Stimulated activated CD8-positive, alpha-beta memory T cell treated with anti-CD3 and anti-CD28 coated beads, Interleukin-15, amount 100 ng/mL, for 1 hour (primary cell): Measurements from ENCODE around the gene ULK4.

Experiments used
- DNase-seq: peaks from one replicate; pipeline ENCODE4 v3.0.0-alpha.2; 2020; ENCODE audit warnings: low read depth

ULK4 gene

GRCh38 chr3:41259449-41260062 is 702.3 kb downstream of the ULK4 start:
- no peak for DNase-seq

DNA sequence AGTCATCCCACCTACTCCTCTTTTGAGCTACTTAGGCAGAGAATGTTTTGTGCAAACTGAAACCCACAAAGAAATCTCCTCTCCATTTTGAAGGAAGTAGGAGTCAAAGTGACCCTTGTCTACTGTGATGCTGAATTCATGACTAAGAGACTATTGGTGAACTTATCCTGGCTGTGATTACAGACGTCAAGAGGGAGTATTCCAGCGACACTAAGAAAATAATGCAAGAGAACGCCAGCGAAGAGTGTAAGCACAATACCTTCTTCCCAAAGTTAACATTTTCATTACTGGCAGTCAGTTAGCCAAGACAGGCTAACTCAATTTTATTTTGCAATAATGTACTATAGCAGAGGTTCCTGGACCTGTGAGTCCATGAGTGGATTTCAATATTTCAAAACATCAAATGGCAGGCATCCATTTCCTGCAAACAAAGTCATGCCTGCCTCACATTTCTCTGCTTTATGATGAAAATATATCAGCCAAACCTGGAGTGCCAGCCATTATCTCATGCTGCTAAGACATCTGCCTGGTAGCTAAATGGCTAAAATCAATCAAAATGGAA is 703.6 kb downstream of the ULK4 start:
- no peak for DNase-seq

DNA sequence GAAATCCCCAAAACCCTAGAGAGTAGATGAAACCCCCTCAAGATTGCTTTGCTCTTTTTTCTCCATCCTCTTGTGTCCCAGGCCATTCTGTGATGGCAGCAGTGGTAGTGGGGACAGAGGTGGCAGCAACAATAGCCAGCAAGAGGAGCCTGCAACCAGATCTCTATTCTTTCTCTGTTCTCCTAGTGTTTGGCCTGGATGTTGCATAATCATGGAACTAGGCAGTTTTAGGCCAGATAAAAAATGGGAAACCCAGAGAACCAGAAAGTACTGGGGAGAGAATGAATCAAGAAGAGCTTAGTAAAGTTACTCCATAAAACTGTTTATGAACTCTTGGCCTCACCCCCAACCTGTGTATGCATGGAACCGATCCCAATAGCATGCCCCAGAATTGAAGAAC is 710.3 kb downstream of the ULK4 start:
- DNase-seq: no peak

- no peak for DNase-seq
Measured at GRCh38 chr3:41250825-41251224, 711.1 kb downstream of the ULK4 start.

- DNase-seq: no peak
Measured at GRCh38 chr3:41249318-41249717, 712.6 kb downstream of the ULK4 start.

GRCh38 chr3:41248525-41248924 is 713.4 kb downstream of the ULK4 start:
- no peak for DNase-seq

GRCh38 chr3:41247055-41248004 is 714.6 kb downstream of the ULK4 start:
- no peak for DNase-seq

- no peak for DNase-seq
Measured at GRCh38 chr3:41244620-41245336, 717.1 kb downstream of the ULK4 start.

- no peak for DNase-seq
Measured at GRCh38 chr3:41243183-41243582, 718.7 kb downstream of the ULK4 start.

DNA sequence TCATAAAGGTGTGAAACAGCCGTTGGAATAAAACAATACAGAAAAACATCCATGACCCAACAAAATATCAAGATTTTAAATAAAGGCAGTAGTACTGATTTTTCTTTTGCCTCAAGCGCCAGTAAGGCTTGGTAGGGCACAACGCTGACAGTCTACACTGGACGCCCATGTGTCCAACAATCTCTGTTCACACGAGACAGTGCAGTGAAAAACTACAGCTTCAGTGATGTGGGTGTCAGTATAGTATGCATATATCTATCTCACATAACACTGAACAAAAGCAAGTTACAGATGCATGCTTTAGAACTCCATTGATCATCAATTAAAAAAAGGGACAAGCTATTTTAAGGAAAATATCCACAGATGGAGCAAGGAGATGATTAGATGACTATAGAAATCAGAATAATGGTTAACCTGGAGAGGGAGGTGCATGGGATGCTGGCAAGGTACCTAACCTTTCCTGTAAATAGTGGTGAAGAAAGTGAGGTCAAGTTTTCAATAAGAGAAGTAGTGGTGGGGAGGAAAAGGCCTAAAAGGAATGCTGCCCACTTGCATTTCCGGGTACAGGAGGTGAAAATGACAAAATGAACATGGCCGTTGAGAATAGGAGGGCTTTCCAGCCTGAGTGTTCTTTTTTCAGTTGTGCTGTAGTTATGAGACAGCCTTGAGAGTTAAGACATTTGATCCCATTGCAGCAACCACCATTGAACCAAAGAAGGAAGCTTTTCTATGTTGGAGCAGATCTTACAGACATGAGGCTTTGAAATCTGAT is 719.9 kb downstream of the ULK4 start:
- no peak for DNase-seq

- DNase-seq: no peak
Measured at GRCh38 chr3:41241161-41241560, 720.7 kb downstream of the ULK4 start.

DNA sequence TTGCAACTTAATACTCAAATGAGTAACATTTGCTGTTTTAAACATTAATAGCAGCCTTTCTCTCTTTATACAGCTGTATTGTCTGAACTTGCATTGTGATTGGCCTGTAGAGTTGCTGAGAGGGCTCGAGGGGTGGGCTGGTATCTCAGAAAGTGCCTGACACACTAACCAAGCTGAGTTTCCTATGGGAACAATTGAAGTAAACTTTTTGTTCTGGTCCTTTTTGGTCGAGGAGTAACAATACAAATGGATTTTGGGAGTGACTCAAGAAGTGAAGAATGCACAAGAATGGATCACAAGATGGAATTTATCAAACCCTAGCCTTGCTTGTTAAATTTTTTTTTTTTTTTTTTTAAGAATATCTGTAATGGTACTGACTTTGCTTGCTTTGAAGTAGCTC is 722.3 kb downstream of the ULK4 start:
- DNase-seq: no peak

DNA sequence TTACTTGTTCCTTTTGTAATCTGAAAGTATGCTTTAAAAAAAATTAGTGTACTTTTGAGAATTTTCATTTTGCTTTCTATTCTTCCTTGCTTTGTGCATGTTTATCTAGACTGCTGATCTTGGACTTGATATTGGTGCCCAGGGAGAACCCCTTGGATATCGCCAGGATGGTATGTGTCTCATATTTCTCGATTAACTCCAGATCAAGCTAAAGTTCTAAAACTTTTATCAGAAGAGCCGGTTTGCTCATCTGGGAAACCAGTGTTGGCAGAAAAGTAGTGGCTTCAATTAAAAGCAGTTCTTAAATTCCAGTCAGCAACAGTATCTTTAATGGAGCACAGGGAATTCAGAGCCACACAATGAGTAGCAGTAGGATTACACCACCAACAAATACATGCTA is 724.0 kb downstream of the ULK4 start:
- DNase-seq: no peak

- no peak for DNase-seq
Measured at GRCh38 chr3:41236228-41236627, 725.7 kb downstream of the ULK4 start.

DNA sequence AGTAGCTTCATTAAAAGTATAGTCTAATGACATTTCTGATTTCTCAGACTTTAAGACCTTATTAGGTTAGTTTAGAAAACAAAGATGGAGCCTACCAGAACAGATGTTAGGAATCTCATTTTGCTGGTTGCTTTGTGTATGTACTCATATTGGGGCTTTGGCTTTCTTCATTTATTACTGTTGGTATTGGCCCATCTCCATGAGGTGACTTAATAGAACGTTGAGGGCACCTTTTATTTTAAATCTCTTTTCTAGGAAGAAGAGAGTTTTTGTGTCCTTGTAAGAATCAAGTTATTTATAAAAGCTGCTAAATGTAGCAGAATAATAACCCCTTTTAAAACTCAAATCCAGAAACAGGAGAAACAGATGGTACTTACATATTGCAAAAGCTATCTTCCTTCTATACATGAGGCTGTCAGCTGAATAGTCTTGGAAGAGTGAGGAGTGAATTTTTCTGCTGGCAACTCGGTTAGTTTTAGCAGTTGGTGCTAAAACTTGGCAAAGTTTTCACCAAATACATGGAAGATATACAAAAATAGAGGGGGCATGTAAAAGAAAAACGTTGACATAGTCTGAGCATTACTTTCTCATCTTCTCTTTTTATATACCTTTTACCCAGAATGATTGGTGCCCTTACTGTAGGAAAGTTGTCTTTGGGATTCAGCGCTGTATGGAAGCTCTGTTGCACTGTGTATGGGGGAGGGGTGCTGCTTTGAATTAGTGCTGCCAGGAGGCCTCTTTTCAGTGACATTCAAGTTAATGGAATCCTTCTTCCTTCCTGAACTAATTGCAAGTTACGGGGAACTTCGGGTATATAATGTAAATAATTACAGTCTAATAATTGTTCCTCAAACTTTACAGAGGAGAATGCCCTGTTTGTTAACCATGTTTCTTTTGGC is 726.8 kb downstream of the ULK4 start:
- no peak for DNase-seq

DNA sequence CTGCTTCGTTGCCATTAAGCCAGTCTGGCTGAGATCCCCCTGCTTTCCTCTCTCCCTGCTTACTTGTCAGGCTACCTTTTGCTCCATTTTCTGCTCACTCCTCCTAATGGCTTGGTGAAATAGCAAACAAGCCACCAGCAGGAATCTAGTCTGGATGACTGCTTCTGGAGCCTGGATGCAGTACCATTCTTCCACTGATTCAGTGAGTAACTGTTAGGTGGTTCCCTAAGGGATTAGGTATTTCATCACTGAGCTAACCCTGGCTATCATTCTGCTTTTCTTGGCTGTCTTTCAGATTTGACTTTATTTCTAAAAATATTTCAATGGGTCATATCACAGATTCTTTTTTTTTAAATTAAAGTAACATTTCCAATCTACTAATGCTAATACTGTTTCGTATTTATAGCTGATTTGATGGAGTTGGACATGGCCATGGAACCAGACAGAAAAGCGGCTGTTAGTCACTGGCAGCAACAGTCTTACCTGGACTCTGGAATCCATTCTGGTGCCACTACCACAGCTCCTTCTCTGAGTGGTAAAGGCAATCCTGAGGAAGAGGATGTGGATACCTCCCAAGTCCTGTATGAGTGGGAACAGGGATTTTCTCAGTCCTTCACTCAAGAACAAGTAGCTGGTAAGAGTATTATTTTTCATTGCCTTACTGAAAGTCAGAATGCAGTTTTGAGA is 737.6 kb downstream of the ULK4 start:
- no peak for DNase-seq

GRCh38 chr3:41223691-41224090 is 738.2 kb downstream of the ULK4 start:
- DNase-seq: no peak

DNA sequence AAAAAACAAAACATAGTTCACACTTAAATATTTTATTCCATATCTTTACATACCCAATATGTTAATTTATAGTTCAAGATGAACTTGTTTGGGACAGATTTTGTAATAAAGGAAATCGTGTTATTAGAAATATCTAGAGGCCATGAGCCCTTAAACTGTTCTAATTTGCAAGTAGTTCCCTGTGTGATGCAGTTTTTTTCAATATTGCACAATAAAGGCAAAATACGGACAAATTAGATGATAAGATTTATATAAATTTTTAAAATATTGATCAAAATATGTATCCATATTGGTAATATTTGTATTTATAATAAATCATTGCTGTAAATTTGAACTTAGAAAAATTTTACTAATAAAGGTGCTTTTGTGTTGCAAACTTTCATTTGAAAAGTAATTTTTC is 738.8 kb downstream of the ULK4 start:
- no peak for DNase-seq

DNA sequence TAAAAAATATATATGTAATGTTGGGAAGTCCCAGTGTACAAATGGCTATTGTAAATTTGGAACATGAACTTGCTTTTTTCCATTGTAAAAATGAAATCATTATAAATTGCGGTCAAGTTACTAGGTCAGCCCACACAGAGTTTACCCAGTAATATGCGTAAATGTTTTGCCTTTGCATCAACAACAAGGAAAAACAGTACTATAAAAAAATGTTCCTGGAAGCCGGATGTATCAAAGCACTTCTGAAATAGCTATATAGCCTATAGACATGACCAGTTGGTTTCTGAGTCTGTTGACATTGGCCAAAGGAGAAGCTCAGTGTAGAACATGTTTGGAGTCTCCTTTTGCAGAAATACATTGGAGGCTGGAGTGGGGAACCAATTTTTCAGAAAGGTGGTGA is 739.4 kb downstream of the ULK4 start:
- no peak for DNase-seq

GRCh38 chr3:41222012-41222411 is 739.9 kb downstream of the ULK4 start:
- DNase-seq: no peak
